HCT116 (cell line): ENCODE results near the gene ZNHIT1. TPM values are rescaled to one million over a fixed set of nuclear protein-coding genes. Genes with fewer than 3 reads are reported as not detected.
A peak's percentile ranks its signal among the peaks of the same experiment; 100 is the strongest.

Experiments used
- ATAC-seq: fragments of 200-7000 bp; cut with Tn5 transposase; 2 replicates; pipeline ENCODE4 v1.9.1; 2020; ENCODE audit warnings: mild to moderate bottlenecking, moderate library complexity
- BruUV-seq: library from RNA; stranded (reverse); fragments of 400-500 nt; replicated peaks from 2 replicates; lab custom pipeline; 2021; lab: Mats Ljungman, UMichigan
- CTCF ChIA-PET: fragments of 300-600 bp; sonication (Branson Sonifier 250); formaldehyde crosslinking; loops from one replicate; lab custom pipeline; 2021; ENCODE audit warnings: antibody characterized with exemption; lab: Charles Lee
- POLR2A ChIA-PET: fragments of 300-600, 350-600 bp; sonication (Branson Sonifier 250); formaldehyde crosslinking; loops from one replicate; lab custom pipeline; 2021; ENCODE audit warnings: antibody characterized with exemption; lab: Charles Lee
- RAD21 ChIA-PET, 2 experiments: fragments of 300-600 bp; sonication (Branson Sonifier 250); formaldehyde crosslinking; loops; one replicate each; lab custom pipeline; 2023; ENCODE audit warnings: low total read pairs in 2 of 2; ENCODE audit not compliant: uncharacterized antibody in 2 of 2, unreplicated experiment in 2 of 2, low non-redundant PET in 1 of 2; lab: Charles Lee
- DNase-seq: peaks from one replicate; pipeline ENCODE4 v3.0.0-alpha.2; 2010; ENCODE audit warnings: low read depth, low spot score
- H2AFZ ChIP-seq: fragments of 200-600 bp; shearing (Covaris generic), sonication (generic); 2 replicates; pipeline ENCODE4 v1.6.1; 2017; ENCODE audit warnings: low read depth, mixed run types, mixed read lengths, antibody characterized with exemption, low read length; ENCODE audit not compliant: poor library complexity, severe bottlenecking
- H3K27ac ChIP-seq: 2 replicates; pipeline ENCODE4 v1.5.1; 2012; ENCODE audit warnings: low read depth, low read length
- H3K27me3 ChIP-seq: fragments of 200-600 bp; sonication (generic); 2 replicates; pipeline ENCODE4 v1.6.1; 2016; ENCODE audit warnings: mixed run types, low read length, mixed read lengths; ENCODE audit not compliant: insufficient read depth
- H3K36me3 ChIP-seq, 2 experiments: fragments of 200-500 bp in 1 of 2; fragments of 200-600 bp in 1 of 2; sonication (Bioruptor generic) in 1 of 2; sonication (generic) in 1 of 2; 2 replicates each; pipeline versions ENCODE4 v1.5.1 to v1.6.1; 2014 to 2016; ENCODE audit warnings: low read length in 2 of 2, inconsistent platforms in 1 of 2, mixed read lengths in 1 of 2, mixed run types in 1 of 2; ENCODE audit not compliant: insufficient read depth in 2 of 2, control insufficient read depth in 1 of 2
- H3K4me1 ChIP-seq, 2 experiments: fragments of 200-600 bp in 1 of 2; sonication (generic) in 1 of 2; 2 replicates each; pipeline versions ENCODE4 v1.5.1 to v1.6.1; 2012 to 2017; ENCODE audit warnings: low read length in 2 of 2, inconsistent platforms in 1 of 2, mild to moderate bottlenecking in 1 of 2, mixed read lengths in 1 of 2, mixed run types in 1 of 2, moderate library complexity in 1 of 2; ENCODE audit not compliant: insufficient read depth in 2 of 2, control insufficient read depth in 1 of 2
- H3K4me2 ChIP-seq: fragments of 200-600 bp; sonication (generic); 2 replicates; pipeline ENCODE4 v1.6.1; 2017; ENCODE audit warnings: mixed run types, low read length, mixed read lengths
- H3K4me3 ChIP-seq, 2 experiments: fragments of 200-600 bp in 1 of 2; sonication (generic) in 1 of 2; replicated peaks in 1 of 2; 2 replicates each; pipeline ENCODE4 v1.5.1; 2011 to 2016; ENCODE audit warnings: low read length in 2 of 2, control low read depth in 1 of 2, low read depth in 1 of 2, mild to moderate bottlenecking in 1 of 2, mixed read lengths in 1 of 2, mixed run types in 1 of 2
- H3K79me2 ChIP-seq: fragments of 200-600 bp; sonication (generic); 2 replicates; pipeline ENCODE4 v1.6.1; 2017; ENCODE audit warnings: mild to moderate bottlenecking, mixed run types, low read length, moderate library complexity, mixed read lengths; ENCODE audit not compliant: insufficient read depth
- H3K9ac ChIP-seq: fragments of 200-600 bp; sonication (generic); 2 replicates; pipeline ENCODE4 v1.6.1; 2016; ENCODE audit warnings: low read length, mixed read lengths
- H3K9me2 ChIP-seq: fragments of 200-600 bp; sonication (generic), shearing (Covaris generic); 2 replicates; pipeline ENCODE4 v1.6.1; 2017; ENCODE audit warnings: mixed run types, mild to moderate bottlenecking, moderate library complexity; ENCODE audit not compliant: insufficient read depth
- H3K9me3 ChIP-seq, 2 experiments: fragments of 200-500 bp in 1 of 2; fragments of 200-600 bp in 1 of 2; sonication (Bioruptor generic) in 1 of 2; sonication (generic) in 1 of 2; 2 replicates each; pipeline ENCODE4 v1.6.1; 2014 to 2017; ENCODE audit warnings: low read length in 2 of 2, mixed read lengths in 2 of 2, inconsistent platforms in 1 of 2, low read depth in 1 of 2, mild to moderate bottlenecking in 1 of 2, mixed run types in 1 of 2, moderate library complexity in 1 of 2; ENCODE audit not compliant: control insufficient read depth in 1 of 2, insufficient read depth in 1 of 2
- H4K20me1 ChIP-seq: fragments of 200-600 bp; sonication (generic), shearing (Covaris generic); 2 replicates; pipeline ENCODE4 v1.6.1; 2017; ENCODE audit warnings: mixed run types, mild to moderate bottlenecking, moderate library complexity; ENCODE audit not compliant: insufficient read depth
- CTCF ChIP-seq, 3 experiments: fragments of 200-600 bp in 1 of 3; sonication (generic) in 1 of 3; IDR thresholded peaks in 2 of 3; conservative IDR thresholded peaks in 1 of 3; 2 replicates each; pipeline ENCODE4 v1.5.1; 2012 to 2017; ENCODE audit warnings: low read depth in 2 of 3, low read length in 2 of 3, antibody characterized with exemption in 1 of 3, borderline replicate concordance in 1 of 3, control low read depth in 1 of 3, mild to moderate bottlenecking in 1 of 3, mixed read lengths in 1 of 3, mixed run types in 1 of 3, moderate library complexity in 1 of 3; ENCODE audit not compliant: insufficient read depth in 1 of 3
- EZH2 ChIP-seq: fragments of 200-600 bp; sonication (generic); IDR thresholded peaks from 2 replicates; pipeline ENCODE4 v1.6.1; 2017; ENCODE audit warnings: antibody characterized with exemption, mixed run types
- POLR2AphosphoS5 ChIP-seq: IDR thresholded peaks from 2 replicates; pipeline ENCODE4 v1.6.1; 2011; ENCODE audit warnings: mild to moderate bottlenecking, low read depth, low read length, moderate library complexity
- RAD21 ChIP-seq: IDR thresholded peaks from 2 replicates; pipeline ENCODE4 v1.6.1; 2012; ENCODE audit warnings: low read depth, mild to moderate bottlenecking
- YY1 ChIP-seq: IDR thresholded peaks from 2 replicates; pipeline ENCODE4 v1.6.1; 2011; ENCODE audit warnings: low read length, low read depth, moderate library complexity, mild to moderate bottlenecking; ENCODE audit not compliant: insufficient replicate concordance; ENCODE audit errors: extremely low read depth
- ZFX ChIP-seq: fragments of 450-650 bp; IDR thresholded peaks from 2 replicates; pipeline ENCODE4 v1.6.1; 2017
- ZNF274 ChIP-seq: fragments of 200-500 bp; sonication (Bioruptor generic); IDR thresholded peaks from 2 replicates; pipeline ENCODE4 v1.6.1; 2014; ENCODE audit warnings: mild to moderate bottlenecking, low read depth, low read length, inconsistent platforms
- intact Hi-C: fragments of 100-400 bp; cut with micrococcal nuclease; formaldehyde crosslinking; loops from 2 replicates; pipeline ENCODE4 v1.10.0; 2022
- total RNA-seq: library from RNA; stranded (reverse); gene quantifications from one replicate; pipeline ENCODE4 v1.2.1, GENCODE V29; 2021; ENCODE audit not compliant: unreplicated experiment

Gene ZNHIT1
- total RNA-seq, 1 experiment from 2014 or later, result 69.4 TPM

DNA sequence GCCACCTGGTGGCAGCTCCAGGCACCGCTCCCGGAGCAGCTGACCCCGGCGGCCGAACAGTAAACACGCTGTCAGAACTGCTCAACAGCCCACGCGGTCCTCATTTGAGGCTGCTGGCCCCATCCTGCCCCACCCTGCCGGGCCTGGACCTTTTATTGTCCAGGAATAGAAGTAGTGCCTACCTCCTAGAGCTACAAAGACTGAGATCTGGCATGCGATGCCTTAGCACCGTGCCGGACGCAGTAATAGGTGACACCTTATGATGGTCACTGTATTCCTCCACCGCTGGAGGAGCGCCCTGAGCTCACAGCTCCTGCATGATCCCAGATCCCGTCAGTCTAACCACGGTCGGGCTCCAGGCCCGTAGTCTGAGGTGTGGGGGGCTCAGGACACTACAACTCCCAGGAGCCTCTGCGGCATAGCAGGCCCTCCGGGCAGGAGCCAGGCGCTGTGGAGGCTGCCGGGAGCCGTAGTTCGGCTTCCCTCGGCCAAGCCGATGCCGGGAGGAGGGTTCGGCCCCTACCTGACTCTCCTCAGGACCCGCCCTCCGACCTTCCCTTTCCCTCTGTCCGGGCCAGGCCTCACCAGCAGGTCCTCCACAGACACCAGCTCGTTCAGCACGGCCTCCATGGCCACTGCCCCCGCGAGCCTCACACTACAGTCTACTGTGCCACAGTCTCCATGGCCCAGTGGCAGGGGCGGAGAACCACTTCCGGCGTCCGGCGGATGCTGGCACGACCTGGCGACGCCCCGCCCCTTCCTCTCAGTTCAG lies 26.6 kb downstream of the ZNHIT1 start, which contains the start of gene FIS1:
Gene FIS1 (minus strand): TSS at position 707 of the 772 bp plus-strand sequence. CDS start 77 bp downstream, at position 630.
- DNase-seq, result peak; percentile 81

More for the DNA sequence above, 26.6 kb downstream of the ZNHIT1 start, which contains the start of gene FIS1:
- BruUV-seq, result no TSS peak
- no peaks in the 10 kb centered on the region for H3K9me3 ChIP-seq
- H3K4me2 ChIP-seq, result peak within 1 kb of the TSS; percentile 98
- TF ChIP-seq POLR2AphosphoS5 (peak; percentile 87), YY1 (peak; percentile 22), CTCF (IDR thresholded peaks at IDR 0.05 in 2 of 3, conservative IDR thresholded peaks at IDR 0.05 in 1 of 3; ENCODE audit: borderline replicate concordance in 1 of 3, insufficient read depth in 1 of 3, low read depth in 2 of 3, low read length in 2 of 3) (peak in 2 of 3 experiments; percentile 84 to 87; a peak in 4 of 6 replicates), ZNF274 (no peak), RAD21 (no peak), ZFX (peak; percentile 91), EZH2 (no peak)
- peaks cover 14 to 22% of the 10 kb centered on the region in 2 experiments for H3K4me1 ChIP-seq
- H3K27ac ChIP-seq, result peak within 1 kb of the TSS; percentile 89
- no peaks in the 10 kb centered on the region for H3K9me2 ChIP-seq
- CTCF ChIA-PET, result interaction anchor here (0.8 to 2.5 kb wide), 13 partner anchors 8 to 150 kb away, joined by 3 to 38 read pairs (median 4); partner anchors contain the start of genes PLOD3 and ZNHIT1
- H3K4me3 ChIP-seq, result peak within 1 kb of the TSS; percentile 99 to 100
- H3K36me3 ChIP-seq, result peaks cover 5 to 12% of the 10 kb centered on the region in 2 experiments
- ATAC-seq, result peak; percentile 92
- intact Hi-C loops, result loop anchor here (1.0 kb wide), 1 partner anchor 100 kb away; no protein-coding TSS in a partner anchor
- H3K27me3 ChIP-seq, result no peaks in the 10 kb centered on the region
- H3K9ac ChIP-seq, result peak within 1 kb of the TSS; percentile 86
- peak within 1 kb of the TSS; percentile 53 for H2AFZ ChIP-seq
- POLR2A ChIA-PET, result interaction anchor here (0.6 to 2.9 kb wide), 7 partner anchors 8 to 101 kb away, joined by 3 to 11 read pairs (median 3); partner anchors contain the start of genes PLOD3 and ZNHIT1
- no peaks in the 10 kb centered on the region for H4K20me1 ChIP-seq
- peaks cover 66% of the 10 kb centered on the region for H3K79me2 ChIP-seq
- RAD21 ChIA-PET, result interaction anchor here in 1 of 2 experiments (2.0 kb wide), 1 partner anchor 101 kb away, joined by 6 read pairs; no protein-coding TSS in a partner anchor
